Neural progenitor cell (in vitro differentiated cells): ENCODE data around the gene LINGO1.

Source experiments
- CTCF ChIP-seq: fragments of 200-600 bp; sonication (generic); IDR thresholded peaks from 2 replicates; pipeline ENCODE4 v1.5.1; 2017; ENCODE audit warnings: antibody characterized with exemption, mild to moderate bottlenecking
- EZH2 ChIP-seq: fragments of 200-600 bp; sonication (generic); IDR thresholded peaks from 2 replicates; pipeline ENCODE4 v1.6.1; 2017; ENCODE audit warnings: antibody characterized with exemption, mild to moderate bottlenecking, moderate library complexity
- EZH2phosphoT487 ChIP-seq: fragments of 200-600 bp; sonication (generic); IDR thresholded peaks from 2 replicates; pipeline ENCODE4 v1.6.1; 2017; ENCODE audit warnings: antibody characterized with exemption

- no peak for TF ChIP-seq CTCF
- TF ChIP-seq EZH2phosphoT487: no peak
- TF ChIP-seq EZH2: no peak
These were observed 63.0 kb downstream of the LINGO1 start for GRCh38 chr15:77569729-77570125.
